22Rv1 (cell line): Measurements from ENCODE around the gene ODAD4.

Source experiments
- CTCF ChIP-seq: fragments of 450-650 bp; IDR thresholded peaks from 2 replicates; pipeline ENCODE4 v1.5.1; 2017; ENCODE audit warnings: mild to moderate bottlenecking
- ZFX ChIP-seq: fragments of 450-650 bp; IDR thresholded peaks from 2 replicates; pipeline ENCODE4 v1.6.1; 2017; ENCODE audit warnings: antibody characterized with exemption, borderline replicate concordance

- no peak for TF ChIP-seq ZFX
- TF ChIP-seq CTCF: no peak
These were observed 71.3 kb downstream of the ODAD4 start for GRCh38 chr17:42001729-42002128.
